OCI-LY3 (cell line): ENCODE measurements around the gene TRIM63.
"Not testable (repeated sequence)": the region's sequence is repeated elsewhere in the genome, so short reads cannot be mapped to it uniquely, and the experiment has no call there.

ENCODE experiments used
- H2AFZ ChIP-seq: fragments of 200-600, 300-600 bp; shearing (Covaris generic); 2 replicates; pipeline ENCODE4 v1.6.0; 2014; ENCODE audit warnings: antibody characterized with exemption, low read depth, low read length
- H3K27ac ChIP-seq: fragments of 200-600, 300-600 bp; sonication (generic); 2 replicates; pipeline ENCODE4 v1.5.1; 2014; ENCODE audit warnings: mild to moderate bottlenecking, low read length, moderate library complexity, mixed read lengths
- H3K27me3 ChIP-seq: fragments of 200-600, 300-600 bp; sonication (generic); 2 replicates; pipeline ENCODE4 v1.6.1; 2014; ENCODE audit warnings: low read depth, low read length, mixed read lengths
- H3K36me3 ChIP-seq: fragments of 200-600, 300-600 bp; sonication (generic); replicated peaks from 2 replicates; pipeline ENCODE3; 2014; ENCODE audit warnings: low read depth, low read length, mixed read lengths
- H3K4me1 ChIP-seq: fragments of 300-600, 200-600 bp; sonication (generic); 2 replicates; pipeline ENCODE4 v1.6.1; 2014; ENCODE audit warnings: low read length, mixed read lengths
- H3K4me2 ChIP-seq: fragments of 200-600, 300-600 bp; sonication (generic); 2 replicates; pipeline ENCODE4 v1.6.1; 2014; ENCODE audit warnings: low read length, mixed read lengths
- H3K4me3 ChIP-seq: fragments of 300-600, 200-600 bp; sonication (generic); 2 replicates; pipeline ENCODE4 v1.5.1; 2014; ENCODE audit warnings: antibody characterized with exemption, mild to moderate bottlenecking, low read length, moderate library complexity
- H3K79me2 ChIP-seq: fragments of 300-600, 200-600 bp; shearing (Covaris generic); 2 replicates; pipeline ENCODE4 v1.6.1; 2014; ENCODE audit warnings: mild to moderate bottlenecking, low read length, mixed read lengths
- H3K9ac ChIP-seq: fragments of 300-600, 200-600 bp; shearing (Covaris generic); 2 replicates; pipeline ENCODE4 v1.6.0; 2014; ENCODE audit warnings: mild to moderate bottlenecking, low read length, moderate library complexity
- H3K9me3 ChIP-seq: fragments of 200-600, 300-600 bp; shearing (Covaris generic); 2 replicates; pipeline ENCODE4 v1.6.1; 2014; ENCODE audit warnings: low read length, mixed read lengths; ENCODE audit not compliant: insufficient read depth
- H4K20me1 ChIP-seq: fragments of 200-600, 300-600 bp; sonication (generic); 2 replicates; pipeline ENCODE4 v1.6.1; 2016; ENCODE audit warnings: low read length, mixed read lengths; ENCODE audit not compliant: insufficient read depth
- CTCF ChIP-seq: fragments of 200-600, 300-600 bp; sonication (generic); IDR thresholded peaks from 2 replicates; pipeline ENCODE4 v1.5.1; 2014; ENCODE audit warnings: antibody characterized with exemption, low read length, low read depth
- EZH2phosphoT487 ChIP-seq: fragments of 200-600 bp; shearing (Covaris generic); IDR thresholded peaks from 2 replicates; pipeline ENCODE4 v1.6.1; 2018; ENCODE audit warnings: antibody characterized with exemption, mixed run types, low read depth

Gene TRIM63

GRCh38 chr1:26110731-26111529 lies 43.5 kb upstream of the TRIM63 start:
- Histone ChIP-seq H3K4me3 (peak overlapping the region; percentile 85), H2AFZ (peak overlapping the region; percentile 79; the same call in 1 of the 2 replicates), H3K9me3 (no peaks in the 10 kb centered on the region), H3K36me3 (no peaks in the 10 kb centered on the region), H3K27ac (peak overlapping the region; percentile 56), H4K20me1 (no peaks in the 10 kb centered on the region), H3K4me2 (peak overlapping the region; percentile 86), H3K79me2 (peaks cover 19% of the 10 kb centered on the region), H3K4me1 (peaks cover 11% of the 10 kb centered on the region), H3K9ac (peak overlapping the region; percentile 88), H3K27me3 (no peaks in the 10 kb centered on the region)
- TF ChIP-seq EZH2phosphoT487 (no peak), CTCF (no peak)

GRCh38 chr1:26109229-26110164 lies 42.1 kb upstream of the TRIM63 start:
- no peak overlapping the region for H3K27ac ChIP-seq
- peaks cover 11% of the 10 kb centered on the region for H3K4me1 ChIP-seq
- TF ChIP-seq CTCF = no peak
- TF ChIP-seq EZH2phosphoT487 = no peak
- H3K27me3 ChIP-seq = no peaks in the 10 kb centered on the region
- no peak overlapping the region for H2AFZ ChIP-seq
- H3K79me2 ChIP-seq = peaks cover 19% of the 10 kb centered on the region
- H3K9ac ChIP-seq = no peak overlapping the region
- no peaks in the 10 kb centered on the region for H3K36me3 ChIP-seq
- peak overlapping the region; percentile 85; the same call in 1 of the 2 replicates for H3K4me3 ChIP-seq
- peak overlapping the region; percentile 86 for H3K4me2 ChIP-seq
- H4K20me1 ChIP-seq = no peaks in the 10 kb centered on the region
- no peaks in the 10 kb centered on the region for H3K9me3 ChIP-seq

DNA sequence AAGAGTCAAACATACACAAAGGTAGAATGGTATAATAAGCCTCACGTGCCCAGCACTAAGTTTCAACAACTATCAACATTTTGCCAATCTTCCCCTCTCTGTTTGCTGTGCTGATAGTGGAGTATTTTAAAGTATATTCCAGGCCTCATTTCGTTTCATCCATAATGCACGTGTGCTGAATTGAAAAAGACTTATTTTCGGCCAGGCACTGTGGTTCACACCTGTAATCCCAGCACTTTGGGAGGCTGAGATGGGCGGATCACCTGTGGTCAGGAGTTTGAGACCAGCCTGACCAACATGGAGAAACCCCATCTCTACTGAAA lies 37.8 kb upstream of the TRIM63 start:
- not testable (repeated sequence) for H3K27me3 ChIP-seq, H3K79me2 ChIP-seq, H3K27ac ChIP-seq, H3K9me3 ChIP-seq, H3K4me1 ChIP-seq, H4K20me1 ChIP-seq, H3K36me3 ChIP-seq
- peak overlapping the region; percentile 53 for H3K4me2 ChIP-seq
- peak overlapping the region; percentile 15; the same call in 1 of the 2 replicates for H3K9ac ChIP-seq
- peak overlapping the region; percentile 54 for H3K4me3 ChIP-seq
- H2AFZ ChIP-seq = peak overlapping the region; percentile 32; the same call in 1 of the 2 replicates

DNA sequence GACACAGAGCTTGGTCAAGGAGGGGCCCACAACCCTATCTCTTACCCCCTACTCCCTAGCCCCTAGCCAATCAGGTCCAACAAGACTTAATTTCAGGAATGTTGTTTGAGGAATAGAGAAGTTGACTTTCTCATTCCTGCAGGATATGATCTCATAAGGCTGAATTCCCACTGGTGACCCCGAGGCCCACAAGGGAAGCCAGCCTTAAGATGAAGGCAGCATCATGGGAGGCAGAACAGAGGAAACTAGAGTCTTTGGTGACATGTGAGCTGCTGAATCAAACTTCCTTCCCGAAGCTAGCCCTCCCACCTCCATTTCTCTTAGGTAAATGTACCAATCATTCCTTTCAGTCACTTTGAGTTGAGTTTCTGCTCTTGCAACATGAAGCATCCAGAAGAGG lies 35.1 kb upstream of the TRIM63 start:
- Histone ChIP-seq H3K4me3 (no peak overlapping the region), H3K4me1 (no peaks in the 10 kb centered on the region; the same call in 1 of the 2 replicates), H3K27me3 (no peaks in the 10 kb centered on the region), H3K36me3 (no peaks in the 10 kb centered on the region), H4K20me1 (no peaks in the 10 kb centered on the region), H3K4me2 (no peak overlapping the region), H2AFZ (no peak overlapping the region), H3K9me3 (no peaks in the 10 kb centered on the region), H3K27ac (no peak overlapping the region), H3K9ac (no peak overlapping the region), H3K79me2 (no peaks in the 10 kb centered on the region)
- TF ChIP-seq EZH2phosphoT487 (no peak), CTCF (no peak)
